LHCN-M2 (cell line): Measurements from ENCODE around the gene ZNF680. TPM values are rescaled to one million over a fixed set of nuclear protein-coding genes. Genes with fewer than 3 reads are reported as not detected.
A peak's percentile ranks its signal among the peaks of the same experiment; 100 is the strongest.
"Not testable (repeated sequence)": the region's sequence is repeated elsewhere in the genome, so short reads cannot be mapped to it uniquely, and the experiment has no call there.

ENCODE experiments used
- DNase-seq: peaks from one replicate; pipeline ENCODE4 v3.0.0-alpha.2; 2012; ENCODE audit warnings: low read depth
- polyA plus RNA-seq: library from polyadenylated mRNA; unstranded; fragments of >200 nt; gene quantifications from one replicate; pipeline ENCODE4 v1.2.1, GENCODE V29; 2012; ENCODE audit warnings: missing spikeins
- total RNA-seq: library from RNA; depleted of rRNA; stranded (reverse); fragments of >200 nt; gene quantifications from 2 replicates; pipeline ENCODE4 v1.2.3, GENCODE V29; 2014; rRNA removed

Gene ZNF680
- 21.6 and 25.3 TPM in 2 replicates for total RNA-seq
- polyA plus RNA-seq: 2.6 TPM

DNA sequence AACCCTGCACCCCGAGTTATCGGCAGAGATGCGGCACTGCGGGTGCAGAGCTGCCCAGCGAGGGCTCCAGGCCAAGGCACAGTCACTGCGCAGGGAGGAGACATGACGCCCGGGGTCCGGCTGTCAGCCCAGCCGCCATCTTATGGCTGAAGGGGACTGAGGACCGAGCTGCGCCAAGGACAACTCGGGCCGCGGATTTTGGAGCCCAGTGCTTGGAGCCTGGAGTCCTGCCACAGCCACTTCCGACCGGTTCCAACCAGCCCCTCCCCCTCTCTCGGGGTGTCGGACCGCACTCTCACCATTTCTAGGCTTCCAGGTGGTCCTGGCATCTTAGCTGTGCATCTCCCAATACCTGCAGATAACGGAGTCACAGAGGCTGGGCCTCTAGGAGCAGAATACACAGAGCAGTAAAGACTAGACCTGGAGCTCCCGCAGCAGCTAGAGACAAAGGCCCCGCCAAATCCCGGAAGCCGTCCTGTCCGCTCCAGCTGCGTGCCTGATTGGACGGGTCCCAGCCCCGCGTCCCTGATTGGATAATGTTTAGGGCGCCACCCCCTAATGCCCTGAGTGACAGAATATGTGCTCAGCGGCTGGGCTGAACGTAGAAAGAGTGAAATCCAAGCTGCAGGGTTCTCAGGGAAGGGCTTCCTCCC, at the start of gene ZNF680:
ZNF680 (minus strand) TSS at position 446 of the 653 bp plus-strand sequence; CDS start at position 329, 117 bp downstream.
- peak; percentile 98 for DNase-seq

DNA sequence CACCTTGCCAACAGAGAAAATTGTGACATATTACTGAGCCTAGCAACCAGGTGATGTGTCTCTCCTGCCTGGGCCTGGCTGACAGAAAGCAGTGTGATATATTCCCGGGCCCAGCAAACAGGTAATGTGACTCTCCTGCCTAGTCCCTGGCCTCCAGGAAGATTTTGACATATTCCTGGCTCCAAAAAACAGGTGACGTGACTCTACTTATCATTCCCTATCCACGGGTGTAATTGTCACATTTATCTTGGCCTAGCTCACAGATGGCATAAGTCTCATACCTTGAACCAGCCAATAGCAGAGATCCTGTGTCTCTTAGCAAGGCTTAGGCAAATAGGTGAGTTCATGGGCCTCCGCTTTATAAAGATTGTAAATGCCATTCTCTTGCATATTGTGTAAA, 49.6 kb upstream of the ZNF680 start:
- no peak for DNase-seq

DNA sequence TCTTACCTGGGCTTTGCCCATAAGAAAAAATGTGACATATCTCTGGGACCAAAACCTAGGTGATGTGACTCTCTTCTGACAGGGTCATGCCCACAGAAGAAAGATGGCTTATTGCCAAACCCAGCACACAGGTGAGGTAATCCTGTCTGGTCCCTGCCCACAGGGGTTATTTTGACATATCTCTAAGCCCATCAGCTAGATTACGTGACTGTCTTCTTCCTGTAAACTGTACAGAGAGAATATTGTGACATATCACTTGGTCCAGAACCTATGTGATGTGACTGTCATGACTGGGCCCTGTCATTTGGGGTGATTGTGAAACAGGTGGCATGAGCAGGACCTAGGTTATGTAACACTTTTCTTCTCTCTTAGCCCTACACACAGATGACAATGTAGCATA, 48.8 kb upstream of the ZNF680 start:
- DNase-seq: no peak

DNA sequence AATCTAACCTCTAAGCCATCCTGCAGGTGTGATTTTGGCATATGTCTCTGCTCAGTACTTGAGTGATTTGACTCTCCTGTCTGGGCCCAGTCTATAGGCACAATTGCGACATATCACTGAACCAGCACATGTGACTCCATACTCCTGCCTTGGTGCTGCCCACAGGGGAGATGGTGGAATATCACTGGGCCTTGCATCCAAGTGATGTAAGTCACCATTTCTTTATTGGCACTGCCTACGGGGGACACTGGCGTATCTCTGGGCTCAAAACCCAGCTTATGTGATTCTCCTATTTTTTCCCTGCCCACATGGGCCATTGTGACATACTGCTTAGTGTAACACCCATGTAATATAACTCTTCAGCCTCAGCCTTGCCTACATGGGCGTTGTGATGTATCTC, 48.1 kb upstream of the ZNF680 start:
- DNase-seq: no peak

DNA sequence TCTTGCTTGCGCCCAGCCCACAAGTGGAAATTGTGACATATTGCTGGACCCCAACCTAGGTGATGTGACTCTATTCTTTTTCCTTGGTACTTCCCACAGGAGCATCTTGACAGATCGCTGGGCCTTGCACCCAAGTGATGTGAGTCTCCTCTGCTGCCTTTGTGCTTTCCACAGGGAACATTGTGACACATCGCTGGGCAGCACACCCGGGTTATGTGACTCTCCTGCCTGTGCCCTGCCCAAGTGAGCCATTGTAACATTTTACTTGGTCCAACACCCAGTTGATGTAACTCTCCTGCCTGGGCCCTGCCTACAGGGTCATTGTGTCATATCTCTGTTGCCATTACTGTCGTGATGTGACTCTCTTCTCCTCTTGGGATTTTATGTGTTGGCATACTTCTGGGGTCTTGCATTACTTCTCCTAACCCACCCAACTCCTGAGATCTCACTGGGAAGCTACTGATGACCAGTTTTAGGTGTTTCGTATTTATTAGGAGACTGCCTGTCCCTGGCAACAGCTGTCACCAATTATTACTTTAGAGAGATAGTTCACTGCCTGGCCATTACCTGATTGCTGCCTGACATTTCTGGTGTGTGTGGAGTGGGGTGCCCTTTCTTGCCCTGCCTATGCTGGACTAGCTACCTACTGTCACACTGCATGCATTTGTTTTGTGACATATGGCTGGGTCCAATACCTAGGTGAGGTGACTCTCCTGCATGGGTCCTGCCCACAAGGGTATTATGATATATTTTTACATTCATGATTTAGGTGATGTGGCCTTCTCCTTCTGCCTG, 45.4 kb upstream of the ZNF680 start:
- no peak for DNase-seq

DNA sequence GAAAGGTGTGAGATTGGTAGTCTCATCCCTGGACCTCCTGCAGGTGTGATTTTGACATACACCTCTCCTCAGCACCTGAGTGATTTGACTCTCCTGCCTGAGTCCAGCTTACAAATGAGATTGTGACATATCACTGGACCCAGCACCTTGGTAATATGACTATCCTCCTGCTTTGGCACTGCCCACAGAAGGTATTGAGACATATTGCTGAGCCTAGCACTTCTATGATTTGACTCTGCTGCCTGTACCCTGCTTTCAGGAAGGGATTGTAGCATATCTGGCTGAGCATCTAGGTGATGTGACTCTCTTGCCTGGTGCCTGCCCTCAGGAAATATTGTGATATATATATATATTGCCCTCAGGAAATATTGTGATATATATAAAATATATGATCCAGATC, 43.5 kb upstream of the ZNF680 start:
- no peak for DNase-seq

DNA sequence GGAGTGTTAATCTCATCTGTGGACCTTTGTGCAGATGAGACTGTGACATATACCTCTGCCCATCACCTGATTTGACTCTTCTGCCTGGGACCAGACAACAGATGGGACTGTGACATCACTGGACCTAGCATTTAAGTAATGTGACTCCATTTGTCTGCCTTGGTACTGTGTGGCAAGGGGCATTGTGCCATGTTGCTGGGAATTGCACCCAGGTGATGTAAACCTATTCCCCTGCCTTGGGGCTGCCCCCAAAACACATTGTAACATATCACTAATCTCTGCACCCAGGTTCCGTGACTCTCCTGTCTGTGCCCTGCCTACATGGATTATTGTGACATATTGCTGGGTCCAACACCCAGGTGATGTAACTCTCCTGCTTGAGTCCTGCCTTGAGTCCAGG, 40.4 kb upstream of the ZNF680 start:
- DNase-seq: no peak

DNA sequence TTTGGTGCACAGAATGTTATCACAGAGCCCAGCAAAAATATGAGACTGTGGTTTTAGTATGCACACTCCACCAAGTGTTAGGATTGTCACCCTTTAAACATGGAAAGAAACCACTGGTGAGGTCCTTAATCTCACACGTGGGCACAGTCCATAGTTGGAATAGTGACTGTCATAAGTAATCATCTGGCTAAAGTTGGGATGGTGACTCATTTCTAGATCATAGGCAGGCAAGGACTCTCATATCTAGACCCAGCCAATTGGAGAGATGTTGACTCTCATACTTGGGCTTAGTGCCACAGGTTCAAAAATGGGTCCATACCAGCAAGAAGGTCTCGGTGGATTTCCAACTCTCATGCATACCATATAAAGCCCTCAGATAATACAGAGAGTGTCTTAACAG, 39.6 kb upstream of the ZNF680 start:
- no peak for DNase-seq

DNA sequence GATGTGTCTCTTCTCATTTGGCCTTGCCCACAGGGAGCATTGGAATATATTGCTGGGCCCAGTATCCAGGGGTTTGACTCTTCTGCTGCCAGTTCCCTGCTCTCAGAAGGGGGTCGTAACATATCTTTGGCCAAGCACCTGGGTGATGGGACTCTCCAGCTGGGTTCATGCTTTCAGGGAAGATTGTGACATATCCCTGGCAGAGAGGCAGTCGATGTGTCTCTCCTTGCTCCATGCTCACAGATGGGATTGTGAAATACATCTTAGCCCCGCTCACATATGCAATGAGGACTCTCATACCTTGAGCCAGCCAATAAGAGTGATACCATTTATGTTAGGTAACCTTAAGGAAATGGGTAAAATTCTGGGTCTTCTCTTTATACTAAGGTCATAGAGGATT, 39.2 kb upstream of the ZNF680 start:
- no peak for DNase-seq

DNA sequence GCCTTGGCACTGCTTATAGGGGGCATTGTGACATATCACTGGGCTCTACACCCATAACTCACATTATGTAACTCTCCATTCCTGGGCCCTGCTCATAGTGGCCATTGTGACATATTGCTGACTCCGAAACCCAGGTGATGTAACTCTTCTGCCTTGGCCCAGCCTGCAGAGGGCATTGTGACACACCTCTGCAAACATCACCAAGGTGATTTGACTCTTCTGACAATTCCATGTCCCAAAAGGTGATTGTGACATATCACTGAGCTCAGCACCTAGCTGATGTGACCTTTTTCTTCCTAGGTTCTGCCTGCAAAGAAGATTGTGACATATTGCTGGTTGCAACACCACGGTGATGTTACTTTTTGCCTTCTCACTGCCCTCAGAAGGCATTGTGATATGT, 36.5 kb upstream of the ZNF680 start:
- DNase-seq: no peak

DNA sequence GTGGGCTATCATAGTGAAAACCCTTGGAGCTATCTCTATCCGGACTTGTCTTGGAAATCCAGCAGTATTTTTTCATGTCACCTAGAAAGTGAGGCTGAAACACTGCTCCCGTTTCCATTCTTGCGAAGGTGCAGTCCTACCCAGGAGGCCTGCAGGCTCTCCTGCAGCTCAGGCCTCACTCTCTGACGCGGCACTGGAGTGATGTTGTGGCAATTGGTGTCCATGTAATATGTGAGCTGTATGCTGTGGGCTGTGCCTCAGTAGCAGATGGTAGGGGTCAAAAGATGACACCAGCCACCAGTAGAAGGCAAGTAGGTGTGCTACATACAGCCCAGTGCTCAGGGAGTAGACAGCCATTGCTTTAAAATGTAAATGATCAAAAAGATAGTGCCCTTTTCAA, 28.1 kb upstream of the ZNF680 start:
- DNase-seq: no peak

DNA sequence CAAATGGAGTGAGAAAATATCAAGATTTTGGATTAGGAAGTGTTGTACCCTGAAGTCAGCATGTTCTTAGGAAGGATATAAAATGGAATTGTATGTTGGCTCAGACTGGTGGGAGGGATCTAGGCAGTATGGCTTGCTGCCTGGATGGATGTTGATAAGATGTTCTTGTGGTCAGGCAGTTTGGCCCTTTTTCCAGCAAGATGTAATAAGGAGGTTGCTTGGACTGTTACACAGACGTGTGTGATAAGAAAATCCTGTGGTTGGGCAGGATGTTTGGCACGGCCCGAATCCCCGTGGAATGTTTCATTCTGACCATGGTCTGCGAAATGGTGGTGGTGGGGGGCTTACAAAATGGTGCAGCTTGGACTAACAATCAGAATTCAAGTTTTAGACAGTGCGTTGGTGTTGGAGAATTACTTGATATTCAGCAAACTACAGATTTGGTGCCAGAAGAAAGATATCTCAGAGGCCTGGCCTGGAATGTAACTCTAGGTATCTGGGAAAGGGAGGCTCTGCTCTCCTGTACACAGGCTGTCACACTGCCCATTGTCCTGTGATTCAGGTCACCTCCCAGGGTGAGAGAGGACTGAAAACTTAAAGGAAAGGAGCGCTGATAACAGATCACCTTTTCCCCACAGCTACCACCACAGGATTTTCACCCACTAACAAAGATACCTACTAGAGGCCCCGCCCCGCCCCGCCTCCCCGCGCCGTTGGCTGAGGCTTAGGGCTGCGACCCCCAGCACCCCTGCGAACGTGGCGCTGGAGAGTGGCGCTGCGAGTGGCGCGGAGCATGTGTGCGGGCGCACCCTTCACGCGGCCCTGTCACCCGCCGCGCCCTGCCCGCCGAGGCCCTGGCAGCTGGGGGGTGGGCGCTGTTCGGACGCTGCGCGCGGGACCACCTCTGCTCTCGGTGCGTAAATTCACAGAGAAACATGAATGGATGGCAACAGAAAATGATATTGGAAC, 19.3 kb upstream of the ZNF680 start:
- DNase-seq: no peak

DNA sequence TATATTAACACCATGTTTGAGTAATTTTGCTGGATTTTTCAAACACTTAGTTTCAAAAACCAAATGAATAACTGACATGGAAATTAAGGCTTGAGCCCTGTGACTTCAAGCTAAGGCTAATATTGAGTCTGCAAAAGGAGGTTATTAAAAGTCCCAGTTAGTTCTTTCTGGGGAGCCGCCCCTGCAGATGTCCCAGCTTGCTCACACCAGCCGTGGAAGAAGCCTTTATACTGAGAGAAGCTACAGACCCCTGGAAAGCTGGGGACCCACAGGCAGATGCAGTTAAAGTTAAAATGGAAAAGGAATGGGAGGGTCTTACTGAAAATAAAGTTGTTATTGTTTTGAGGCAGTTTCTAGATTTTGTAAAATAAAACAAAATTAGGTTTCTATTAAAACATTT, 18.5 kb upstream of the ZNF680 start:
- no peak for DNase-seq

DNA sequence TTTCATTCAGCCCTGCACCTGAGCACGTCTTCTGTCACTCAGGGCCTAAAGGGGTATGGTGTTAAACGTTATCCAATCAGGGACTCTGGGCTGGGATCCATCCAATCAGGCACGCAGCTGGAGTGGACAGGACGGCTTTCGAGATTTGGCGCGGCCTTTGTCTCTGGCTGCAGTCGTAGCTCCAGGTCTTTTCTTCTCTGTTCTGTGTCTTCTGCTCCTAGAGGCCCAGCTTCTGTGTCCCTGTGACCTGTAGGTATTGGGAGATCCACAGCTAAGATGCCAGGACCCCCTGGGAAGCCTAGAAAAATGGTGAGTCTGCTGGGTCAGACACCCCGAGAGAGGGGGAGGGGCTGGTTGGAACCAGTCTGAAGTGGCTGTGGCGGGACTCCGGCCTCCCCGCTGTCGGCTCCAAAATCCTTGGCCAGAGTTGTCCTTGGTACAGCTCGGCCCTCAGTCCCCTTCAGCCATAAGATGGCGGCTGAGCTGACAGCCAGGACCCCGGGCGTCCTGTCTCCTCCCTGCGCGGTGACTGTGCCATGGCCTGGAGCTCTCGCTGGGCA, 11.7 kb upstream of the ZNF680 start:
- DNase-seq: no peak

DNA sequence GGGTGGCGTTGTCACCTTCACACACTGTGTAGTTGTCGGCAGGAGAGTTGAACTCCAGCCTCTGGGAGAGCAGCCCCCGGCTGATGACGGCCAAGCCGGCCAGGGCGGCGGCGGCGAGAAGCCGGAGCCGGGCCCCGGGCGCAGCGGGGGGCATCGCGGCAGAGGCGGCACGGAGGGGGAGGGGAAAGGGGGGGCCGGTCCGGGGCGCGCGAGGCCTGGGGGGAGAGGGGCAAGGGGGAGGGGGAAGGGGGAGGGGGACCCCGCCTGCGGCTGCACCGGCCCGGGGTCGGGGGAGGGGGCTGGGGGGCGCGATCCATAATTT, 7.4 kb upstream of the ZNF680 start:
- not testable (repeated sequence) for DNase-seq

DNA sequence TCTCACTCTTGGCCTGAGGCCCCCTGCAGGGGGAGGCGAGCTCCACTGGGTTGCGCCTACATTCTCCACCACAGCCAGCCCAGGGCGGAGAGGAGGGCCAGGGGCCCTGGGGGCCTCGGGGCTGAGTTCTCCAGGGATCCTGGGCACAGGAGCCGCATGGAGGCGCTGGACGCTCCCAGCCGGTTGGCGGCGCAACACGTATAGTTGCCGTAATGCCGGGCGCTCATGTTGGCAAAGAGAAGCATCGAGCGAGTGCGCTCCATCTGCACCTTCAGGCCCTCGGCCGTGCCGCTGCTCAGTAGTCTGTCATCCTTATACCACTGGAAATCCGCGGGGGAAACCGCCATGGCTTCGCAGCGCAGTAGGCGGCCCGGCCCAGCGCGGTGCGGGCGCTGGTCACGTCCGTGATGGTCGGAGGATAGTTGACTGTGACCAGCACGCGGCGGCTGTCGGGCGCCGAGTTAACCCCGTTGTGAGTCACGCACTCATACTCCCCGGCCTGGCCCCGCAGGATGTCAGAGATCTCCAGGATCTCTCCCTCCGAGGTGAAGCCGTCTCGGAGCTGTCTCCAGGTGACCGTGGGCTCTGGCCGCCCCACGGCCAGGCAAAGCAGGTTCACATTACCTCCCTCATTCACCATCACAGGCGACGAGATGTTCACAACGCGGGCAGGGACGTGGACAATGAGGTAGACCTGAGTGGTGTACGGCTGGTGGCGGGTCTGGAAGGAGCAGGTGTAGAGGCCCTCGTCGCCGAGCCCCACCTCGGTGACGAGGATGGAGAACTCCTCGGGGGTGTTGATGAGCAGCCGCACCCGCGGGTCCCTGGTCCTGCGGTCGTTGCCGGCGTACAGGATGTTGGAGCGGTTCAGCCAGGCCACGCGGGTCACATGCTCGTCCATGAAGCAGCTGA, 6.8 kb upstream of the ZNF680 start:
- DNase-seq: not testable (repeated sequence)

DNA sequence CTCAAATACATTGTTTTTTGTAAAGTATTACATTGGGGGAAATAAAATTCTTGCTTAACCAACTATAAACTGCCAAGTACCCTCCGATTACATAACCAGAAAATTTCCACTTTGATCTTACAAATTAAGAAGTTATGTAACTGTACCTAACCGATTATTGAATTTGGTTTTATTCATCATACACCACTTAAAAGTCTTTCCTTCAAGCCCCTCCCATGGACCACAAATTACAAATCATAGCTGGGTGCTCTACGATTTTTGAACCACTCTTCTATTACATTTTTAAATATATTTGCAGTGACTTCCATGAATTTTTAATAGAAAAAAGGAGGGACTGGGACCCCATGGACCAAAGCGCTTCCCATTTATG, 630 bp downstream of the ZNF680 start:
- DNase-seq: no peak

DNA sequence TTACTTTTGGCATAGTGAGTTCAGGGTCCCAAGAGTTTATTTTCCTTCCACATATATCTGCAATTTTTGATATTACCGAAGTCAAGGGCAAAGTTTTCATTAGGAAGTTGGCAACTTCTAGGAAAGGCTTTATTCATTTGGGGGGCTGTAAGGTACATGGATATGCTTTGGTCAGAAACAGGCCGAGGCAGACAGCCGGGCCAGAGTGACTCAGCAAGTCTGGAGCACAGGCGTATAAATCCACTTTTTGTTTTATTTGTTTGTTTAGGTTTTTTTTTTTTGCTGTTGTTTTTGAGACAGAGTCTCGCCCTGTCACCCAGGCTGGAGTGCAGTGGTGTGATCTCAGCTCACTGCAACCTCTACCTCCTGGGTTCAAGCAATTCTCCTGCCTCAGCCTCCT, 3.7 kb downstream of the ZNF680 start:
- DNase-seq: peak; percentile 73

DNA sequence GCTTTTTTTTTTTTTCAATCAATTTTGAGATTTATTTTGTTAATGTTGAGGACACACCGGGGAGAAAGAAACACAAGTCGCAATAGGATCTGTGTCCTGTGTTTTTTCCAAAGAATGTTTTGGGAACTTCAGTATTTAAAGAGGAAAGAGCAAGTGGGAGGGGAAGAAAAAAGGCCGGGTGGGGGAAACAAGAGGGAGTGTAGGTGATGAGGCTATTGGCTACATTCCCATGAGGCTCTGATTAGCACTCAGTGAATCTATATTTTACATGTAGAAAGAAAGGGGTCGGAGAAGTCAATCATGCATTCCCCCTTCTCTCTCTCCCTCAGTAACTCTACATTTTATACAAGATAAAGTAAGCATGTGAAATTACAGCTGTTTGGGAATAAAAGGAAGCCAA, 4.1 kb downstream of the ZNF680 start:
- no peak for DNase-seq

DNA sequence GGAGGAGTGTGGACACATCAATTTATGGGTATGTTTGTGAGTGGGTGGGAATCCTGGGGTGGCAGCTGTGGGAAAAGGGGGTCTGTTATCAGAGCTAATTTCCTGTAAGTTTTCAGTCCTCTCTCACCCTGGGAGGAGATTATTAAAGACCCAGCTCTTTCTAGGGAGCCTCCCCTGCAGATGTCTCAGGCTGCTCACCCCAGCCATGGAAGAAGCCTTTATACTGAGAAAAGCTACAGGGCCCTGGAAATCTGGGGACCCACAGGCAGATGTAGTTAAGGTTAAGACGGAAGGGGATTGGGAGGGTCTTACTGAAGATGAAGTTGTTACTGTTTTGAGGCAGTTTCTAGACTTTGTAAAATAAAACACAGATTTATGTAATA, 4.6 kb downstream of the ZNF680 start:
- DNase-seq: no peak
